DMS79 (cell line): ENCODE measurements around the gene CDH4.

Source experiments
- DNase-seq: peaks from one replicate; lab custom pipeline; 2025; lab: John Stamatoyannopoulos, UW

Gene CDH4

GRCh38 chr20:61656198-61656597 lies 404.1 kb downstream of the CDH4 start:
- DNase-seq, result no peak

- no peak for DNase-seq
Measured at GRCh38 chr20:61657721-61658377, 405.8 kb downstream of the CDH4 start.

GRCh38 chr20:61658563-61658962 lies 406.5 kb downstream of the CDH4 start:
- no peak for DNase-seq

- no peak for DNase-seq
Measured at GRCh38 chr20:61659246-61659993, 407.4 kb downstream of the CDH4 start.

- no peak for DNase-seq
Measured at GRCh38 chr20:61659994-61660346, 407.9 kb downstream of the CDH4 start.

- DNase-seq, result no peak
Measured at GRCh38 chr20:61660559-61660958, 408.5 kb downstream of the CDH4 start.

GRCh38 chr20:61661025-61661424 lies 409.0 kb downstream of the CDH4 start:
- no peak for DNase-seq

- DNase-seq, result no peak
Measured at GRCh38 chr20:61661583-61661982, 409.5 kb downstream of the CDH4 start.

- no peak for DNase-seq
Measured at GRCh38 chr20:61662226-61662967, 410.3 kb downstream of the CDH4 start.

GRCh38 chr20:61662968-61663331 lies 410.9 kb downstream of the CDH4 start:
- no peak for DNase-seq

- no peak for DNase-seq
Measured at GRCh38 chr20:61663521-61664425, 411.7 kb downstream of the CDH4 start.

GRCh38 chr20:61664556-61665320 lies 412.7 kb downstream of the CDH4 start:
- DNase-seq, result no peak

- no peak for DNase-seq
Measured at GRCh38 chr20:61665528-61666470, 413.7 kb downstream of the CDH4 start.

GRCh38 chr20:61666471-61666832 lies 414.4 kb downstream of the CDH4 start:
- DNase-seq, result no peak

GRCh38 chr20:61667056-61667792 lies 415.2 kb downstream of the CDH4 start:
- DNase-seq, result no peak

GRCh38 chr20:61668065-61668650 lies 416.1 kb downstream of the CDH4 start:
- DNase-seq, result no peak

- DNase-seq, result no peak
Measured at GRCh38 chr20:61668771-61669503, 416.9 kb downstream of the CDH4 start.

- DNase-seq, result no peak
Measured at GRCh38 chr20:61670274-61670673, 418.2 kb downstream of the CDH4 start.
